H9 (cell line): ENCODE measurements around the gene CCDC51. TPM values are rescaled to one million over a fixed set of nuclear protein-coding genes. Genes with fewer than 3 reads are reported as not detected.

ENCODE experiments used
- DNase-seq: peaks from one replicate; pipeline ENCODE4 v3.0.0-alpha.2; 2017
- H2AFZ ChIP-seq: one replicate; pipeline ENCODE4 v1.6.1; 2013; ENCODE audit warnings: mild to moderate bottlenecking, low read length, control low read depth, moderate library complexity
- H2AK5ac ChIP-seq: 2 replicates; pipeline ENCODE4 v1.6.1; 2013; ENCODE audit warnings: low read length, control low read depth, mixed read lengths; ENCODE audit not compliant: insufficient read length
- H2BK120ac ChIP-seq: one replicate; pipeline ENCODE4 v1.6.1; 2013; ENCODE audit warnings: low read depth, mild to moderate bottlenecking, low read length, control low read depth, inconsistent platforms; ENCODE audit not compliant: poor library complexity, severe bottlenecking
- H2BK12ac ChIP-seq: 2 replicates; pipeline ENCODE4 v1.6.1; 2013; ENCODE audit warnings: low read length, control low read depth, mixed read lengths, low read depth; ENCODE audit not compliant: insufficient read length
- H2BK15ac ChIP-seq: 2 replicates; pipeline ENCODE4 v1.6.1; 2013; ENCODE audit warnings: low read depth, low read length, control low read depth
- H2BK20ac ChIP-seq: one replicate; pipeline ENCODE4 v1.6.1; 2013; ENCODE audit warnings: low read depth, mild to moderate bottlenecking, low read length, control low read depth, inconsistent platforms; ENCODE audit not compliant: poor library complexity, severe bottlenecking
- H2BK5ac ChIP-seq: 2 replicates; pipeline ENCODE4 v1.6.1; 2013; ENCODE audit warnings: low read length, control low read depth, mixed read lengths; ENCODE audit not compliant: insufficient read length
- H3K14ac ChIP-seq: 2 replicates; pipeline ENCODE4 v1.6.1; 2013; ENCODE audit warnings: low read length, control low read depth; ENCODE audit not compliant: insufficient read depth
- H3K18ac ChIP-seq: 2 replicates; pipeline ENCODE4 v1.6.1; 2013; ENCODE audit warnings: low read depth, mild to moderate bottlenecking, mixed read lengths, low read length, control low read depth; ENCODE audit not compliant: insufficient read length
- H3K23ac ChIP-seq: 2 replicates; pipeline ENCODE4 v1.6.1; 2013; ENCODE audit warnings: low read length, control low read depth, mixed read lengths, low read depth; ENCODE audit not compliant: insufficient read length
- H3K23me2 ChIP-seq: 2 replicates; pipeline ENCODE4 v1.6.1; 2013; ENCODE audit warnings: low read depth, mild to moderate bottlenecking, mixed read lengths, low read length, control low read depth; ENCODE audit not compliant: insufficient read length, poor library complexity, severe bottlenecking
- H3K27ac ChIP-seq: 2 replicates; pipeline ENCODE4 v1.5.1; 2013; ENCODE audit warnings: low read length, control low read depth, mixed read lengths, low read depth; ENCODE audit not compliant: insufficient read length
- H3K27me3 ChIP-seq: 2 replicates; pipeline ENCODE4 v1.6.1; 2013; ENCODE audit warnings: low read length, control low read depth, inconsistent platforms; ENCODE audit not compliant: insufficient read depth
- H3K4ac ChIP-seq: 2 replicates; pipeline ENCODE4 v1.6.1; 2013; ENCODE audit warnings: low read depth, mild to moderate bottlenecking, control low read depth, inconsistent platforms, low read length, moderate library complexity
- H3K4me1 ChIP-seq: 2 replicates; pipeline ENCODE4 v1.6.1; 2013; ENCODE audit warnings: low read length, control low read depth, inconsistent platforms; ENCODE audit not compliant: insufficient read depth
- H3K4me2 ChIP-seq: 2 replicates; pipeline ENCODE4 v1.6.1; 2013; ENCODE audit warnings: low read length, control low read depth, mixed read lengths; ENCODE audit not compliant: insufficient read length, insufficient read depth
- H3K56ac ChIP-seq: 2 replicates; pipeline ENCODE4 v1.6.1; 2013; ENCODE audit warnings: low read depth, mild to moderate bottlenecking, mixed read lengths, low read length, control low read depth; ENCODE audit not compliant: insufficient read length
- H3K79me1 ChIP-seq: 2 replicates; pipeline ENCODE4 v1.6.1; 2013; ENCODE audit warnings: low read depth, mild to moderate bottlenecking, moderate library complexity, low read length, control low read depth, inconsistent platforms; ENCODE audit not compliant: insufficient read depth, poor library complexity, severe bottlenecking
- H3K79me2 ChIP-seq: 2 replicates; pipeline ENCODE4 v1.6.1; 2013; ENCODE audit warnings: low read length, control low read depth, inconsistent platforms; ENCODE audit not compliant: insufficient read depth
- H3K9ac ChIP-seq: 2 replicates; pipeline ENCODE4 v1.6.1; 2013; ENCODE audit warnings: low read length, control low read depth, mixed read lengths; ENCODE audit not compliant: insufficient read length; ENCODE audit errors: extremely low read depth
- H3K9me3 ChIP-seq: one replicate; pipeline ENCODE4 v1.6.1; 2013; ENCODE audit warnings: low read depth, low read length, inconsistent platforms; ENCODE audit not compliant: control insufficient read depth
- H3T11ph ChIP-seq: one replicate; pipeline ENCODE4 v1.6.1; 2013; ENCODE audit warnings: mild to moderate bottlenecking, low read length, control low read depth, inconsistent platforms
- H4K20me1 ChIP-seq: one replicate; pipeline ENCODE4 v1.6.1; 2013; ENCODE audit not compliant: control insufficient read depth, insufficient read length, insufficient read depth
- H4K5ac ChIP-seq: 2 replicates; pipeline ENCODE4 v1.6.1; 2013; ENCODE audit warnings: low read depth, mild to moderate bottlenecking, mixed read lengths, low read length, control low read depth; ENCODE audit not compliant: insufficient read length
- H4K8ac ChIP-seq: replicated peaks from 2 replicates; pipeline ENCODE4 v1.6.1; 2013; ENCODE audit warnings: low read length, control low read depth, mixed read lengths, low read depth; ENCODE audit not compliant: insufficient read length
- H4K91ac ChIP-seq: 2 replicates; pipeline ENCODE4 v1.6.1; 2013; ENCODE audit warnings: low read depth, mild to moderate bottlenecking, moderate library complexity, mixed read lengths, low read length, control low read depth; ENCODE audit not compliant: insufficient read length
- H3K27ac Mint-ChIP-seq, 3 experiments: 2 replicates in 2 of 3; 3 replicates in 1 of 3; pipeline ENCODE4 v1.8.0; 2020 to 2021; ENCODE audit warnings: mixed read lengths in 3 of 3, mild to moderate bottlenecking in 1 of 3, moderate library complexity in 1 of 3
- H3K27me3 Mint-ChIP-seq: 2 replicates; pipeline ENCODE4 v1.8.0; 2021; ENCODE audit warnings: low read depth, mild to moderate bottlenecking, moderate library complexity, mixed read lengths
- H3K36me3 Mint-ChIP-seq, 3 experiments: 2 replicates in 2 of 3; 3 replicates in 1 of 3; pipeline ENCODE4 v1.8.0; 2020 to 2021; ENCODE audit warnings: low read depth in 3 of 3, mixed read lengths in 3 of 3; ENCODE audit not compliant: insufficient read depth in 1 of 3
- H3K4me1 Mint-ChIP-seq, 2 experiments: 2 replicates each; pipeline ENCODE4 v1.8.0; 2020; ENCODE audit warnings: mixed read lengths in 2 of 2
- H3K4me3 Mint-ChIP-seq, 2 experiments: 2 replicates in 1 of 2; 3 replicates in 1 of 2; pipeline ENCODE4 v1.8.0; 2020 to 2021; ENCODE audit warnings: mild to moderate bottlenecking in 2 of 2, mixed read lengths in 2 of 2, moderate library complexity in 1 of 2
- H3K9me3 Mint-ChIP-seq, 2 experiments: 2 replicates in 1 of 2; 3 replicates in 1 of 2; pipeline ENCODE4 v1.8.0; 2020; ENCODE audit warnings: mild to moderate bottlenecking in 2 of 2, mixed read lengths in 2 of 2, moderate library complexity in 1 of 2
- WGBS: extraction: QIAGEN DNeasy Blood & Tissue Kit; methylation state at CpG from one replicate; pipeline ENCODE4 v1.1.7; 2013; ENCODE audit warnings: missing lambda C conversion rate, low lambda C conversion rate, mixed read lengths; ENCODE audit not compliant: insufficient read length; ENCODE audit errors: extremely low coverage; 5-methylcytosine and 5-hydroxymethylcytosine counted together
- total RNA-seq: library from RNA; stranded (reverse); gene quantifications from 2 replicates; pipeline ENCODE4 v1.2.1, GENCODE V29; 2021
- TF ChIP-seq, protein P1 (sequence below): fragments of 200-600 bp; sonication (generic); conservative IDR thresholded peaks from 3 replicates; pipeline ENCODE4 v1.8.0; 2021; ENCODE audit warnings: antibody characterized with exemption, mild to moderate bottlenecking

Gene CCDC51
- total RNA-seq, 1 experiment from 2014 or later, result 20.0 TPM

GRCh38 chr3:48395714-48396113 is 44.2 kb downstream of the CCDC51 start:
- no peak overlapping the region for H3T11ph ChIP-seq
- WGBS, result no CpG with 5 or more reads among the region's 3 CpGs
- peaks cover 10% of the 10 kb centered on the region for H3K27me3 Mint-ChIP-seq
- H4K5ac ChIP-seq, result no peak overlapping the region
- no peak overlapping the region for H2BK5ac ChIP-seq
- H4K20me1 ChIP-seq, result no peaks in the 10 kb centered on the region
- no peak overlapping the region for H3K27ac Mint-ChIP-seq
- H3K4me2 ChIP-seq, result no peak overlapping the region
- no peaks in the 10 kb centered on the region for H3K9me3 ChIP-seq
- no peak overlapping the region for H3K9ac ChIP-seq
- peaks cover 0 to 4% (median 2%) of the 10 kb centered on the region in 3 experiments; a peak in 3 of 7 replicates for H3K36me3 Mint-ChIP-seq
- H3K4ac ChIP-seq, result no peak overlapping the region
- 0 out of 2 replicates have a peak, but pooled peaks cover 2% of the 10 kb centered on the region for H3K4me1 ChIP-seq
- H3K27me3 ChIP-seq, result no peaks in the 10 kb centered on the region
- TF ChIP-seq, protein P1, sequence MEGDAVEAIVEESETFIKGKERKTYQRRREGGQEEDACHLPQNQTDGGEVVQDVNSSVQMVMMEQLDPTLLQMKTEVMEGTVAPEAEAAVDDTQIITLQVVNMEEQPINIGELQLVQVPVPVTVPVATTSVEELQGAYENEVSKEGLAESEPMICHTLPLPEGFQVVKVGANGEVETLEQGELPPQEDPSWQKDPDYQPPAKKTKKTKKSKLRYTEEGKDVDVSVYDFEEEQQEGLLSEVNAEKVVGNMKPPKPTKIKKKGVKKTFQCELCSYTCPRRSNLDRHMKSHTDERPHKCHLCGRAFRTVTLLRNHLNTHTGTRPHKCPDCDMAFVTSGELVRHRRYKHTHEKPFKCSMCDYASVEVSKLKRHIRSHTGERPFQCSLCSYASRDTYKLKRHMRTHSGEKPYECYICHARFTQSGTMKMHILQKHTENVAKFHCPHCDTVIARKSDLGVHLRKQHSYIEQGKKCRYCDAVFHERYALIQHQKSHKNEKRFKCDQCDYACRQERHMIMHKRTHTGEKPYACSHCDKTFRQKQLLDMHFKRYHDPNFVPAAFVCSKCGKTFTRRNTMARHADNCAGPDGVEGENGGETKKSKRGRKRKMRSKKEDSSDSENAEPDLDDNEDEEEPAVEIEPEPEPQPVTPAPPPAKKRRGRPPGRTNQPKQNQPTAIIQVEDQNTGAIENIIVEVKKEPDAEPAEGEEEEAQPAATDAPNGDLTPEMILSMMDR, result no peak
- no peaks in the 10 kb centered on the region for H3K23me2 ChIP-seq
- H3K18ac ChIP-seq, result no peak overlapping the region
- H3K4me1 Mint-ChIP-seq, result peaks cover 10% of the 10 kb centered on the region in 2 experiments
- H2AFZ ChIP-seq, result no peak overlapping the region
- no peaks in the 10 kb centered on the region for H3K79me2 ChIP-seq
- H3K79me1 ChIP-seq, result no peaks in the 10 kb centered on the region
- no peak overlapping the region for H3K56ac ChIP-seq
- H3K4me3 Mint-ChIP-seq, result no peak overlapping the region; a peak in 1 of 5 replicates
- no peak overlapping the region for H2BK12ac ChIP-seq
- no peak overlapping the region for H3K27ac ChIP-seq
- H3K9me3 Mint-ChIP-seq, result no peaks in the 10 kb centered on the region; a peak in 1 of 5 replicates
- no peak overlapping the region for H2AK5ac ChIP-seq
- H4K91ac ChIP-seq, result no peak overlapping the region
- no peak for DNase-seq
- H2BK120ac ChIP-seq, result no peak overlapping the region
- H4K8ac ChIP-seq, result no peak overlapping the region
- no peak overlapping the region for H3K23ac ChIP-seq
- no peak overlapping the region for H2BK15ac ChIP-seq
- H3K14ac ChIP-seq, result no peak overlapping the region
- no peak overlapping the region for H2BK20ac ChIP-seq
